Measurements from ENCODE around the gene KIF6.

- no peak for TF ChIP-seq CTCF (IDR thresholded peaks at IDR 0.05; ENCODE audit: low read length)
- no peak for TF ChIP-seq EZH2 (IDR thresholded peaks at IDR 0.05; ENCODE audit: borderline replicate concordance, low read length)
Measured at GRCh38 chr6:39530201-39530759, 194.9 kb downstream of the KIF6 start.

All from OCI-LY1 (cell line).